MCF 10A (cell line): ENCODE results near the gene CD74. TPM values are rescaled to one million over a fixed set of nuclear protein-coding genes. Genes with fewer than 3 reads are reported as not detected.
"Not testable (repeated sequence)": the region's sequence is repeated elsewhere in the genome, so short reads cannot be mapped to it uniquely, and the experiment has no call there.

Experiments used
- BruUV-seq: library from RNA; stranded (reverse); fragments of 400-500 nt; replicated peaks from 2 replicates; lab custom pipeline; 2021; lab: Mats Ljungman, UMichigan
- CTCF ChIA-PET: fragments of 300-600 bp; sonication (Branson Sonifier 250); formaldehyde crosslinking; extraction: SDS; loops from one replicate; lab custom pipeline; 2021; ENCODE audit warnings: antibody characterized with exemption, inconsistent platforms; lab: Yijun Ruan, JAX
- POLR2A ChIA-PET: fragments of 300-600, 350-650 bp; sonication (Branson Sonifier 250); formaldehyde crosslinking; extraction: SDS; loops from one replicate; lab custom pipeline; 2020; ENCODE audit warnings: antibody characterized with exemption, inconsistent platforms; lab: Yijun Ruan, JAX
- DNase-seq: peaks from one replicate; pipeline ENCODE4 v3.0.0-alpha.2; 2018; ENCODE audit not compliant: unreplicated experiment
- H3K27ac Mint-ChIP-seq: one replicate; pipeline ENCODE4 v1.8.0; 2022; ENCODE audit warnings: mild to moderate bottlenecking, low read depth, mixed read lengths; ENCODE audit not compliant: unreplicated experiment
- H3K27me3 Mint-ChIP-seq: one replicate; pipeline ENCODE4 v1.8.0; 2022; ENCODE audit warnings: mixed read lengths; ENCODE audit not compliant: insufficient read depth, unreplicated experiment
- H3K36me3 Mint-ChIP-seq: one replicate; pipeline ENCODE4 v1.8.0; 2022; ENCODE audit warnings: mild to moderate bottlenecking, moderate library complexity, mixed read lengths; ENCODE audit not compliant: insufficient read depth, unreplicated experiment
- H3K4me1 Mint-ChIP-seq: one replicate; pipeline ENCODE4 v1.8.0; 2022; ENCODE audit warnings: mixed read lengths; ENCODE audit not compliant: insufficient read depth, unreplicated experiment
- H3K4me3 Mint-ChIP-seq: one replicate; pipeline ENCODE4 v1.8.0; 2022; ENCODE audit warnings: mild to moderate bottlenecking, moderate library complexity, mixed read lengths; ENCODE audit not compliant: unreplicated experiment
- H3K9me3 Mint-ChIP-seq: one replicate; pipeline ENCODE4 v1.8.0; 2022; ENCODE audit warnings: mixed read lengths; ENCODE audit not compliant: unreplicated experiment
- intact Hi-C: fragments of 100-400 bp; cut with micrococcal nuclease; formaldehyde crosslinking; loops from 2 replicates; pipeline ENCODE4 v1.14.1; 2022
- total RNA-seq: library from RNA; stranded (reverse); gene quantifications from 2 replicates; pipeline ENCODE4 v1.2.3, GENCODE V29; 2022
- TF ChIP-seq, protein P1 (sequence below): fragments of 200-600 bp; IDR thresholded peaks from one replicate; pipeline ENCODE4 v1.8.0; 2022; ENCODE audit warnings: antibody characterized with exemption, mild to moderate bottlenecking; ENCODE audit not compliant: unreplicated experiment

Gene CD74
- total RNA-seq, 1 experiment from 2014 or later, result not detected

DNA sequence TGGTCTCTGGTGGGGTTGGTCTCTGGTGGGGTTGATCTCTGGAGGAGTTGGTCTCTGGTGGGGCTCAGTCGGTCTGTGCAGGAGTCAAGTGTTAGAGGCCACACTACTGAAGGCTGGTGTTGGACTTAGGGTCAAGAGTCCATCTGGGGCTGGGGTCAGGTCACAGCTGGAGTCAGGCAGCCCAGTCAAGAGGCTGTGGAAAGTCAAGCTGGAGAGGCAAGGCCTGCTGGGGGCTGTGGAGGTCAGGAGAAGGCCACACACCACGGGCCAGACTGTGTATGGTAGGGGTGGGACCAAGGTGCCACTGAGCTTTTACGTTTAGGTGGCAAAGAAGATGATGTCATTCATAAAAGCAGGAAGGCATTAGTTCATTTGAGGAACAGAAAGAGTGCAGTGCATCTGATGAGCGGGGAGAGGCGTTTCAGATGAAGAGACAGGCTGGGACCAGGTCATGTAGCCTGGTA is 16.7 kb upstream of the CD74 start:
- ChIA-PET POLR2A (no interaction called here), CTCF (interaction anchor here (0.6 to 1.4 kb wide), 2 partner anchors 9 to 157 kb away, joined by 4 read pairs; no protein-coding TSS in a partner anchor)
- H3K27ac Mint-ChIP-seq, result no peak overlapping the region

DNA sequence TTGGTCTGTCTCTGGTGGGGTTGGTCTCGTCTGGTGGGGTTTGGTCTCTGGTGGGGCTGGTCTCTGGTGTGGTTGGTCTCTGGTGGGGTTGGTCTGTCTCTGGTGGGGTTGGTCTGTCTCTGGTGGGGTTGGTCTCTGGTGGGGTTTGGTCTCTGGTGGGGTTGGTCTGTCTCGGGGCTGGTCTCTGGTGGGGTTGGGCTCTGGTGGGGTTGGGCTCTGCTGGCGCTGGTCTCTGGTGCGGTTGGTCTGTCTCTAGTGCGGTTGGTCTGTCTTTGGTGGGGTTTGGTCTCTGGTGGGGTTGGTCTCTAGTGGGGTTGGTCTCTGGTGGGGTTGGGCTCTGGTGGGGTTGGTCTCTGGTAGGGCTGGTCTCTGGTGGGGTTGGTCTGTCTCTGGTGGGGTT is 16.3 kb upstream of the CD74 start:
- Mint-ChIP-seq H3K36me3 (no peaks in the 10 kb centered on the region), H3K4me1 (no peaks in the 10 kb centered on the region), H3K27me3 (no peaks in the 10 kb centered on the region), H3K4me3 (no peak overlapping the region), H3K9me3 (no peaks in the 10 kb centered on the region), H3K27ac (no peak overlapping the region)
- ChIA-PET CTCF (interaction anchor here (0.6 to 1.4 kb wide), 4 partner anchors 9 to 157 kb away, joined by 3 to 6 read pairs (median 4); no protein-coding TSS in a partner anchor), POLR2A (no interaction called here)
- intact Hi-C loops, result no loop called here
- TF ChIP-seq, protein P1, sequence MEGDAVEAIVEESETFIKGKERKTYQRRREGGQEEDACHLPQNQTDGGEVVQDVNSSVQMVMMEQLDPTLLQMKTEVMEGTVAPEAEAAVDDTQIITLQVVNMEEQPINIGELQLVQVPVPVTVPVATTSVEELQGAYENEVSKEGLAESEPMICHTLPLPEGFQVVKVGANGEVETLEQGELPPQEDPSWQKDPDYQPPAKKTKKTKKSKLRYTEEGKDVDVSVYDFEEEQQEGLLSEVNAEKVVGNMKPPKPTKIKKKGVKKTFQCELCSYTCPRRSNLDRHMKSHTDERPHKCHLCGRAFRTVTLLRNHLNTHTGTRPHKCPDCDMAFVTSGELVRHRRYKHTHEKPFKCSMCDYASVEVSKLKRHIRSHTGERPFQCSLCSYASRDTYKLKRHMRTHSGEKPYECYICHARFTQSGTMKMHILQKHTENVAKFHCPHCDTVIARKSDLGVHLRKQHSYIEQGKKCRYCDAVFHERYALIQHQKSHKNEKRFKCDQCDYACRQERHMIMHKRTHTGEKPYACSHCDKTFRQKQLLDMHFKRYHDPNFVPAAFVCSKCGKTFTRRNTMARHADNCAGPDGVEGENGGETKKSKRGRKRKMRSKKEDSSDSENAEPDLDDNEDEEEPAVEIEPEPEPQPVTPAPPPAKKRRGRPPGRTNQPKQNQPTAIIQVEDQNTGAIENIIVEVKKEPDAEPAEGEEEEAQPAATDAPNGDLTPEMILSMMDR, result no peak
- DNase-seq, result no peak
- no TSS peak for BruUV-seq

More for the DNA sequence above, 16.7 kb upstream of the CD74 start:
- Mint-ChIP-seq H3K36me3 (no peaks in the 10 kb centered on the region), H3K9me3 (no peaks in the 10 kb centered on the region), H3K4me1 (no peaks in the 10 kb centered on the region), H3K27me3 (no peaks in the 10 kb centered on the region), H3K4me3 (no peak overlapping the region)
- intact Hi-C loops, result no loop called here
- BruUV-seq, result no TSS peak
- no peak for DNase-seq
- TF ChIP-seq, protein P1, result no peak

DNA sequence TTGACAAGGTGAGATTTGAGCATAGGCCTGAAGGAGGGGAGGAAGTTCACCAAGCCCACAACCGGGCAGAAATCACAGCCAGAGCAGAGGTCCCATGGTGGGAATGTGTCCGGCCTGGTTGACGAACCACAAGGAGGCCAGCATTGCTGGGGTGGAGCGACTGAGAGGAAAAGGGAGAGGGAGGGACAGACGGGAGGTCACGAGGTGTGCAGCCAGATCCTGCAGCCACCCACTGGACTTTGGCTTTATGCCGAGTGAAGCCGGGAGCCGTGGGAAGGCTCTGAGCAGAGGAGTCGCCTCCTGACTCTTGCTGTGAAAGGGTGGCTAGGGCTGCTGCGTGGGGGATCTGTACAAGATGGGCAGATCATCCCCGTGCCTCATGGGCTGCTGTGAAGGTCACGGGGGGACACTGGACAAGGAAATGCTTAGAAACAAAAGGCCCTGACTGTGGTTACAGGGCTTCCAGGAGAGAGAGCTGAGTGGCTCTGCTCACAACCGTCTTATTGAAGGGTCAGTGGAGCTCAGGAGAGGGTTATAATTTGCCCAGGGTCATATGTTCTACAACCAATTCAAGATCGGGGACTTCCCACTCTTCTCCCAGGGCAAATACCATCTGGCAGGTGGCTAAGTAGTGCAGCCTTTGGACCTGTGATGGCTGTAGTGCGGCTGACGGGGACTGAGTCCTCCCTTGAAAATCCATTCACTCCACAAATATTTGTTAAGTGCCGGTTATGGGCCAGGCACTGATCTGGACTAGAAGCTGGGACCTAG is 15.6 kb upstream of the CD74 start:
- TF ChIP-seq, protein P1, result no peak
- H3K4me3 Mint-ChIP-seq, result no peak overlapping the region
- ChIA-PET POLR2A (no interaction called here), CTCF (interaction anchor here (0.6 to 1.4 kb wide), 3 partner anchors 10 to 22 kb away, joined by 3 to 6 read pairs (median 4); no protein-coding TSS in a partner anchor)
- no peak overlapping the region for H3K27ac Mint-ChIP-seq
- no TSS peak for BruUV-seq
- H3K4me1 Mint-ChIP-seq, result no peaks in the 10 kb centered on the region
- H3K27me3 Mint-ChIP-seq, result no peaks in the 10 kb centered on the region
- H3K36me3 Mint-ChIP-seq, result no peaks in the 10 kb centered on the region
- DNase-seq, result no peak
- no peaks in the 10 kb centered on the region for H3K9me3 Mint-ChIP-seq
- intact Hi-C loops, result no loop called here

DNA sequence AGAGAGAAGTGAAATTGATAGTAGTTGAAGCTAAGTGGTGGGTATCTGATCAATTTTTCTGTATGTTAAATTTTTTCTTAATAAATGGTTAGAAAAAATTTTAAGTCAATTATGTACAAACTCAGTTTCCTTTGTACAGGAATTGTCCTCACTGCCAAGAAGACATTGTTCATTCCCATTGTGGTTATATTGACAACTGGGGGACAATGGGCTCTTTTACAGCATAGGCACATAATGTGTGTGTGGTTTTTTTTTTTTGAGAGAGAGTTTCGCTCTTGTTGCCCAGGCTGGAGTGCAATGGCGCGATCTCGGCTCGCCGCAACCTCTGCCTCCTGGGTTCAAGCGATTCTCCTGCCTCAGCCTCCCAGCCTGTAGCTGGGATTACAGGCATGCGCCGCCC is 13.5 kb upstream of the CD74 start:
- H3K27me3 Mint-ChIP-seq, H3K27ac Mint-ChIP-seq, intact Hi-C loops, H3K4me3 Mint-ChIP-seq, H3K4me1 Mint-ChIP-seq, DNase-seq, BruUV-seq, H3K36me3 Mint-ChIP-seq, H3K9me3 Mint-ChIP-seq: not testable (repeated sequence)
- POLR2A ChIA-PET, result interaction anchor here (0.6 kb wide), 1 partner anchor 43 kb away, joined by 4 read pairs; no protein-coding TSS in a partner anchor
- CTCF ChIA-PET, result interaction anchor here (0.9 kb wide), 1 partner anchor 295 kb away, joined by 4 read pairs; no protein-coding TSS in a partner anchor
